HCT116 (cell line): ENCODE results near the gene GRK1. TPM values are rescaled to one million over a fixed set of nuclear protein-coding genes. Genes with fewer than 3 reads are reported as not detected.

Experiments
- ATAC-seq: fragments of 200-7000 bp; cut with Tn5 transposase; 2 replicates; pipeline ENCODE4 v1.9.1; 2020; ENCODE audit warnings: mild to moderate bottlenecking, moderate library complexity
- BruUV-seq: library from RNA; stranded (reverse); fragments of 400-500 nt; replicated peaks from 2 replicates; lab custom pipeline; 2021; lab: Mats Ljungman, UMichigan
- CTCF ChIA-PET: fragments of 300-600 bp; sonication (Branson Sonifier 250); formaldehyde crosslinking; loops from one replicate; lab custom pipeline; 2021; ENCODE audit warnings: antibody characterized with exemption; lab: Charles Lee
- POLR2A ChIA-PET: fragments of 300-600, 350-600 bp; sonication (Branson Sonifier 250); formaldehyde crosslinking; loops from one replicate; lab custom pipeline; 2021; ENCODE audit warnings: antibody characterized with exemption; lab: Charles Lee
- RAD21 ChIA-PET, 2 experiments: fragments of 300-600 bp; sonication (Branson Sonifier 250); formaldehyde crosslinking; loops; one replicate each; lab custom pipeline; 2023; ENCODE audit warnings: low total read pairs in 2 of 2; ENCODE audit not compliant: uncharacterized antibody in 2 of 2, unreplicated experiment in 2 of 2, low non-redundant PET in 1 of 2; lab: Charles Lee
- DNase-seq: peaks from one replicate; pipeline ENCODE4 v3.0.0-alpha.2; 2010; ENCODE audit warnings: low read depth, low spot score
- H2AFZ ChIP-seq: fragments of 200-600 bp; shearing (Covaris generic), sonication (generic); 2 replicates; pipeline ENCODE4 v1.6.1; 2017; ENCODE audit warnings: low read depth, mixed run types, mixed read lengths, antibody characterized with exemption, low read length; ENCODE audit not compliant: poor library complexity, severe bottlenecking
- H3K27ac ChIP-seq: 2 replicates; pipeline ENCODE4 v1.5.1; 2012; ENCODE audit warnings: low read depth, low read length
- H3K27me3 ChIP-seq: fragments of 200-600 bp; sonication (generic); 2 replicates; pipeline ENCODE4 v1.6.1; 2016; ENCODE audit warnings: mixed run types, low read length, mixed read lengths; ENCODE audit not compliant: insufficient read depth
- H3K36me3 ChIP-seq, 2 experiments: fragments of 200-500 bp in 1 of 2; fragments of 200-600 bp in 1 of 2; sonication (Bioruptor generic) in 1 of 2; sonication (generic) in 1 of 2; 2 replicates each; pipeline versions ENCODE4 v1.5.1 to v1.6.1; 2014 to 2016; ENCODE audit warnings: low read length in 2 of 2, inconsistent platforms in 1 of 2, mixed read lengths in 1 of 2, mixed run types in 1 of 2; ENCODE audit not compliant: insufficient read depth in 2 of 2, control insufficient read depth in 1 of 2
- H3K4me1 ChIP-seq, 2 experiments: fragments of 200-600 bp in 1 of 2; sonication (generic) in 1 of 2; 2 replicates each; pipeline versions ENCODE4 v1.5.1 to v1.6.1; 2012 to 2017; ENCODE audit warnings: low read length in 2 of 2, inconsistent platforms in 1 of 2, mild to moderate bottlenecking in 1 of 2, mixed read lengths in 1 of 2, mixed run types in 1 of 2, moderate library complexity in 1 of 2; ENCODE audit not compliant: insufficient read depth in 2 of 2, control insufficient read depth in 1 of 2
- H3K4me2 ChIP-seq: fragments of 200-600 bp; sonication (generic); 2 replicates; pipeline ENCODE4 v1.6.1; 2017; ENCODE audit warnings: mixed run types, low read length, mixed read lengths
- H3K4me3 ChIP-seq, 2 experiments: fragments of 200-600 bp in 1 of 2; sonication (generic) in 1 of 2; replicated peaks in 1 of 2; 2 replicates each; pipeline ENCODE4 v1.5.1; 2011 to 2016; ENCODE audit warnings: low read length in 2 of 2, control low read depth in 1 of 2, low read depth in 1 of 2, mild to moderate bottlenecking in 1 of 2, mixed read lengths in 1 of 2, mixed run types in 1 of 2
- H3K79me2 ChIP-seq: fragments of 200-600 bp; sonication (generic); 2 replicates; pipeline ENCODE4 v1.6.1; 2017; ENCODE audit warnings: mild to moderate bottlenecking, mixed run types, low read length, moderate library complexity, mixed read lengths; ENCODE audit not compliant: insufficient read depth
- H3K9ac ChIP-seq: fragments of 200-600 bp; sonication (generic); 2 replicates; pipeline ENCODE4 v1.6.1; 2016; ENCODE audit warnings: low read length, mixed read lengths
- H3K9me2 ChIP-seq: fragments of 200-600 bp; sonication (generic), shearing (Covaris generic); 2 replicates; pipeline ENCODE4 v1.6.1; 2017; ENCODE audit warnings: mixed run types, mild to moderate bottlenecking, moderate library complexity; ENCODE audit not compliant: insufficient read depth
- H3K9me3 ChIP-seq, 2 experiments: fragments of 200-500 bp in 1 of 2; fragments of 200-600 bp in 1 of 2; sonication (Bioruptor generic) in 1 of 2; sonication (generic) in 1 of 2; 2 replicates each; pipeline ENCODE4 v1.6.1; 2014 to 2017; ENCODE audit warnings: low read length in 2 of 2, mixed read lengths in 2 of 2, inconsistent platforms in 1 of 2, low read depth in 1 of 2, mild to moderate bottlenecking in 1 of 2, mixed run types in 1 of 2, moderate library complexity in 1 of 2; ENCODE audit not compliant: control insufficient read depth in 1 of 2, insufficient read depth in 1 of 2
- H4K20me1 ChIP-seq: fragments of 200-600 bp; sonication (generic), shearing (Covaris generic); 2 replicates; pipeline ENCODE4 v1.6.1; 2017; ENCODE audit warnings: mixed run types, mild to moderate bottlenecking, moderate library complexity; ENCODE audit not compliant: insufficient read depth
- CEBPB ChIP-seq: IDR thresholded peaks from 2 replicates; pipeline ENCODE4 v1.6.1; 2012; ENCODE audit warnings: low read depth
- CTCF ChIP-seq, 3 experiments: fragments of 200-600 bp in 1 of 3; sonication (generic) in 1 of 3; IDR thresholded peaks in 2 of 3; conservative IDR thresholded peaks in 1 of 3; 2 replicates each; pipeline ENCODE4 v1.5.1; 2012 to 2017; ENCODE audit warnings: low read depth in 2 of 3, low read length in 2 of 3, antibody characterized with exemption in 1 of 3, borderline replicate concordance in 1 of 3, control low read depth in 1 of 3, mild to moderate bottlenecking in 1 of 3, mixed read lengths in 1 of 3, mixed run types in 1 of 3, moderate library complexity in 1 of 3; ENCODE audit not compliant: insufficient read depth in 1 of 3
- EGR1 ChIP-seq: IDR thresholded peaks from 2 replicates; pipeline ENCODE4 v1.6.1; 2012; ENCODE audit warnings: low read depth
- ELF1 ChIP-seq: IDR thresholded peaks from 2 replicates; pipeline ENCODE4 v1.6.1; 2012; ENCODE audit warnings: low read depth, borderline replicate concordance
- FOSL1 ChIP-seq: IDR thresholded peaks from 2 replicates; pipeline ENCODE4 v1.6.1; 2012; ENCODE audit warnings: low read depth
- JUND ChIP-seq: IDR thresholded peaks from 2 replicates; pipeline ENCODE4 v1.6.1; 2012
- MAX ChIP-seq: IDR thresholded peaks from 2 replicates; pipeline ENCODE4 v1.6.1; 2012
- POLR2AphosphoS5 ChIP-seq: IDR thresholded peaks from 2 replicates; pipeline ENCODE4 v1.6.1; 2011; ENCODE audit warnings: mild to moderate bottlenecking, low read depth, low read length, moderate library complexity
- SP1 ChIP-seq: IDR thresholded peaks from 2 replicates; pipeline ENCODE4 v1.6.1; 2012; ENCODE audit warnings: low read depth
- SRF ChIP-seq: IDR thresholded peaks from 2 replicates; pipeline ENCODE4 v1.6.1; 2012; ENCODE audit warnings: low read depth
- ZBTB33 ChIP-seq: IDR thresholded peaks from 2 replicates; pipeline ENCODE4 v1.6.1; 2011; ENCODE audit warnings: mild to moderate bottlenecking, low read length, moderate library complexity; ENCODE audit not compliant: insufficient replicate concordance; ENCODE audit errors: extremely low read depth
- ZFX ChIP-seq: fragments of 450-650 bp; IDR thresholded peaks from 2 replicates; pipeline ENCODE4 v1.6.1; 2017
- ZNF274 ChIP-seq: fragments of 200-500 bp; sonication (Bioruptor generic); IDR thresholded peaks from 2 replicates; pipeline ENCODE4 v1.6.1; 2014; ENCODE audit warnings: mild to moderate bottlenecking, low read depth, low read length, inconsistent platforms
- intact Hi-C: fragments of 100-400 bp; cut with micrococcal nuclease; formaldehyde crosslinking; loops from 2 replicates; pipeline ENCODE4 v1.10.0; 2022
- total RNA-seq: library from RNA; stranded (reverse); gene quantifications from one replicate; pipeline ENCODE4 v1.2.1, GENCODE V29; 2021; ENCODE audit not compliant: unreplicated experiment
- TF ChIP-seq, protein P1 (sequence below): IDR thresholded peaks from 2 replicates; pipeline ENCODE4 v1.6.1; 2012; ENCODE audit warnings: low read depth
- TF ChIP-seq, protein P2 (sequence below): IDR thresholded peaks from 2 replicates; pipeline ENCODE4 v1.6.1; 2012

The GRK1 gene
- total RNA-seq, 1 experiment from 2014 or later = not detected

GRCh38 chr13:113753171-113753570, 86.2 kb downstream of the GRK1 start:
- intact Hi-C loops = no loop called here
- RAD21 ChIA-PET = no interaction called here
- Histone ChIP-seq H3K27me3 (no peaks in the 10 kb centered on the region), H3K4me2 (no peak overlapping the region), H2AFZ (no peak overlapping the region), H3K9ac (no peak overlapping the region), H3K9me3 (peaks cover 0 to 8% of the 10 kb centered on the region in 2 experiments; a peak in 1 of 4 replicates), H3K4me1 (no peaks in the 10 kb centered on the region), H3K79me2 (no peaks in the 10 kb centered on the region), H3K36me3 (no peaks in the 10 kb centered on the region), H4K20me1 (no peaks in the 10 kb centered on the region), H3K9me2 (no peaks in the 10 kb centered on the region), H3K27ac (no peak overlapping the region), H3K4me3 (no peak overlapping the region)
- TF ChIP-seq MAX (no peak), EGR1 (no peak), SP1 (no peak), SRF (no peak), FOSL1 (no peak), ZBTB33 (no peak), ELF1 (no peak), POLR2AphosphoS5 (no peak), CEBPB (no peak), ZNF274 (no peak), JUND (no peak), CTCF (IDR thresholded peaks at IDR 0.05 in 2 of 3, conservative IDR thresholded peaks at IDR 0.05 in 1 of 3; ENCODE audit: borderline replicate concordance in 1 of 3, insufficient read depth in 1 of 3, low read depth in 2 of 3, low read length in 2 of 3) (no peak), ZFX (no peak)
- TF ChIP-seq, protein P1, sequence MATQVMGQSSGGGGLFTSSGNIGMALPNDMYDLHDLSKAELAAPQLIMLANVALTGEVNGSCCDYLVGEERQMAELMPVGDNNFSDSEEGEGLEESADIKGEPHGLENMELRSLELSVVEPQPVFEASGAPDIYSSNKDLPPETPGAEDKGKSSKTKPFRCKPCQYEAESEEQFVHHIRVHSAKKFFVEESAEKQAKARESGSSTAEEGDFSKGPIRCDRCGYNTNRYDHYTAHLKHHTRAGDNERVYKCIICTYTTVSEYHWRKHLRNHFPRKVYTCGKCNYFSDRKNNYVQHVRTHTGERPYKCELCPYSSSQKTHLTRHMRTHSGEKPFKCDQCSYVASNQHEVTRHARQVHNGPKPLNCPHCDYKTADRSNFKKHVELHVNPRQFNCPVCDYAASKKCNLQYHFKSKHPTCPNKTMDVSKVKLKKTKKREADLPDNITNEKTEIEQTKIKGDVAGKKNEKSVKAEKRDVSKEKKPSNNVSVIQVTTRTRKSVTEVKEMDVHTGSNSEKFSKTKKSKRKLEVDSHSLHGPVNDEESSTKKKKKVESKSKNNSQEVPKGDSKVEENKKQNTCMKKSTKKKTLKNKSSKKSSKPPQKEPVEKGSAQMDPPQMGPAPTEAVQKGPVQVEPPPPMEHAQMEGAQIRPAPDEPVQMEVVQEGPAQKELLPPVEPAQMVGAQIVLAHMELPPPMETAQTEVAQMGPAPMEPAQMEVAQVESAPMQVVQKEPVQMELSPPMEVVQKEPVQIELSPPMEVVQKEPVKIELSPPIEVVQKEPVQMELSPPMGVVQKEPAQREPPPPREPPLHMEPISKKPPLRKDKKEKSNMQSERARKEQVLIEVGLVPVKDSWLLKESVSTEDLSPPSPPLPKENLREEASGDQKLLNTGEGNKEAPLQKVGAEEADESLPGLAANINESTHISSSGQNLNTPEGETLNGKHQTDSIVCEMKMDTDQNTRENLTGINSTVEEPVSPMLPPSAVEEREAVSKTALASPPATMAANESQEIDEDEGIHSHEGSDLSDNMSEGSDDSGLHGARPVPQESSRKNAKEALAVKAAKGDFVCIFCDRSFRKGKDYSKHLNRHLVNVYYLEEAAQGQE = no peak
- TF ChIP-seq, protein P2, sequence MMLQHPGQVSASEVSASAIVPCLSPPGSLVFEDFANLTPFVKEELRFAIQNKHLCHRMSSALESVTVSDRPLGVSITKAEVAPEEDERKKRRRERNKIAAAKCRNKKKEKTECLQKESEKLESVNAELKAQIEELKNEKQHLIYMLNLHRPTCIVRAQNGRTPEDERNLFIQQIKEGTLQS = no peak
- no peak for ATAC-seq
- no TSS peak for BruUV-seq
- CTCF ChIA-PET = no interaction called here
- POLR2A ChIA-PET = no interaction called here
- DNase-seq = no peak
